Spinal cord (tissue), 10 donors: ENCODE results near the gene CCDC117. TPM values are rescaled to one million over a fixed set of nuclear protein-coding genes. Genes with fewer than 3 reads are reported as not detected.

Source experiments
- DNase-seq, 6 donors: peaks; one replicate each; pipeline versions ENCODE4 v3.0.0 to v3.0.0-alpha.2; 2013 to 2015; ENCODE audit warnings: low spot score in 6 of 6, low read depth in 4 of 6
- H3K27ac ChIP-seq: one replicate; pipeline ENCODE4 v1.5.1; 2013; ENCODE audit warnings: low read depth, low read length, control low read depth
- H3K27me3 ChIP-seq: one replicate; pipeline ENCODE4 v1.6.1; 2013; ENCODE audit warnings: low read length; ENCODE audit not compliant: control insufficient read depth, insufficient read depth
- H3K36me3 ChIP-seq: one replicate; pipeline ENCODE4 v1.6.1; 2013; ENCODE audit warnings: low read length; ENCODE audit not compliant: control insufficient read depth, insufficient read depth
- H3K4me1 ChIP-seq: one replicate; pipeline ENCODE4 v1.6.1; 2013; ENCODE audit warnings: low read length; ENCODE audit not compliant: control insufficient read depth, insufficient read depth
- H3K4me3 ChIP-seq: one replicate; pipeline ENCODE4 v1.5.1; 2013; ENCODE audit warnings: low read depth, low read length, control low read depth
- H3K9me3 ChIP-seq: one replicate; pipeline ENCODE4 v1.6.1; 2013; ENCODE audit warnings: low read length; ENCODE audit not compliant: control insufficient read depth, insufficient read depth
- WGBS: methylation state at CpG from one replicate; pipeline ENCODE4 v1.1.5; 2013; ENCODE audit warnings: missing lambda C conversion rate; ENCODE audit not compliant: insufficient coverage; 5-methylcytosine and 5-hydroxymethylcytosine counted together
- polyA plus RNA-seq, 2 donors: library from polyadenylated mRNA; unstranded; fragments of 120-200 nt; gene quantifications; one replicate each; pipeline ENCODE4 v1.2.1, GENCODE V29; 2013; ENCODE audit not compliant: insufficient read length in 2 of 2
- small RNA-seq: library from RNA; depleted of rRNA; stranded (forward); fragments of <200 nt; gene quantifications from one replicate; pipeline ENCODE3, GENCODE V24; 2014; ENCODE audit warnings: low replicate concordance
- total RNA-seq, 2 donors: library from RNA; depleted of rRNA in 1 of 2; stranded (reverse); fragments of 120-200 nt in 1 of 2; fragments of >200 nt in 1 of 2; gene quantifications; one replicate each; pipeline versions ENCODE4 v1.2.3 to v1.2.4, GENCODE V29; 2013 to 2014
- donor health status: healthy.

CCDC117 gene
- total and polyA plus RNA-seq, 4 donors = 12.9 to 26.8 (median 19.6) TPM

GRCh38 chr22:28837640-28838039 is 65.1 kb downstream of the CCDC117 start:
- no peak for DNase-seq
- Histone ChIP-seq H3K4me3 (no peak overlapping the region), H3K4me1 (no peaks in the 10 kb centered on the region), H3K27me3 (no peaks in the 10 kb centered on the region), H3K9me3 (no peaks in the 10 kb centered on the region), H3K36me3 (no peaks in the 10 kb centered on the region), H3K27ac (no peak overlapping the region)
- WGBS = 94% methylated on average over 5 of the region's 6 CpGs

Small RNA genes lying within 50 kb of the gene (small RNA-seq; reads per million reads assigned to genes)
- gene Z93930.1 = not detected

Other genes starting within 250 kb of the CCDC117 start
- 10 to 100 TPM; 39.6 to 44.0 TPM for gene TTC28, start 92.9 kb upstream of the CCDC117 start, total RNA-seq
- 10 to 100 TPM; 19.4 to 21.1 TPM for gene TTC28, start 92.9 kb upstream of the CCDC117 start, polyA plus RNA-seq
- 10 to 100 TPM in 1 of 2 donors, 1 to 10 TPM in 1; 8.6 to 11.9 TPM for gene CHEK2, start 30.9 kb upstream of the CCDC117 start, total RNA-seq
- gene CHEK2, start 30.9 kb upstream of the CCDC117 start, polyA plus RNA-seq = 10 to 100 TPM in 1 of 2 donors, 1 to 10 TPM in 1; 8.9 to 10.1 TPM
- 10 to 100 TPM in 1 of 2 donors, 1 to 10 TPM in 1; 8.5 to 14.7 TPM for gene HSCB, start 30.7 kb upstream of the CCDC117 start, total RNA-seq
- gene HSCB, start 30.7 kb upstream of the CCDC117 start, polyA plus RNA-seq = 10 to 100 TPM; 13.2 to 17.1 TPM
- 100 to 1,000 TPM in 1 of 2 donors, 10 to 100 TPM in 1; 74.7 to 105 TPM for gene XBP1, start 27.9 kb downstream of the CCDC117 start, total RNA-seq
- 10 to 100 TPM; 49.2 to 57.0 TPM for gene XBP1, start 27.9 kb downstream of the CCDC117 start, polyA plus RNA-seq
- 10 to 100 TPM in 1 of 2 donors, 1 to 10 TPM in 1; 8.9 to 10.4 TPM for gene ZNRF3, start 110.9 kb downstream of the CCDC117 start, total RNA-seq
- 10 to 100 TPM; 12.3 to 13.0 TPM for gene ZNRF3, start 110.9 kb downstream of the CCDC117 start, polyA plus RNA-seq